B cell (primary cell): ENCODE measurements around the gene NPTN. TPM values are rescaled to one million over a fixed set of nuclear protein-coding genes. Genes with fewer than 3 reads are reported as not detected.

ENCODE experiments used
- ATAC-seq: fragments of 200-7000 bp; cut with Tn5 transposase; one replicate; pipeline ENCODE4 v1.10.0; 2021; ENCODE audit warnings: low read depth, mild to moderate bottlenecking, moderate number of reproducible peaks, moderate library complexity
- CTCF ChIA-PET: fragments of 350-600 bp; sonication (Branson Sonifier 250); formaldehyde crosslinking; loops from one replicate; lab custom pipeline; 2021; ENCODE audit warnings: antibody characterized with exemption, inconsistent platforms; lab: Charles Lee
- POLR2A ChIA-PET: fragments of 350-600 bp; sonication (Branson Sonifier 250); formaldehyde crosslinking; loops from one replicate; lab custom pipeline; 2021; ENCODE audit warnings: antibody characterized with exemption; lab: Charles Lee
- DNase-seq: peaks from one replicate; pipeline ENCODE4 v3.0.0; 2013
- H2AFZ ChIP-seq: 2 replicates; pipeline ENCODE4 v1.6.1; 2012; ENCODE audit warnings: mild to moderate bottlenecking, low read depth, low read length; ENCODE audit not compliant: insufficient read depth, poor library complexity, severe bottlenecking
- H3K27ac ChIP-seq, 2 donors: 1 replicate in 1 of 2; 2 replicates in 1 of 2; pipeline ENCODE4 v1.5.1; 2012 to 2013; ENCODE audit warnings: low read length in 2 of 2, mild to moderate bottlenecking in 2 of 2, moderate library complexity in 1 of 2
- H3K27me3 ChIP-seq, 4 experiments: fragments of 200-600 bp in 1 of 4; sonication (generic) in 1 of 4; replicated peaks in 1 of 4; 1 replicate in 2 of 4; 2 replicates in 2 of 4; pipeline versions ENCODE4 v1.6.1 to v1.7.0; 2013 to 2016; ENCODE audit warnings: low read length in 3 of 4, mild to moderate bottlenecking in 2 of 4, mixed read lengths in 1 of 4, moderate library complexity in 1 of 4; ENCODE audit not compliant: insufficient read depth in 4 of 4, control insufficient read depth in 3 of 4; ENCODE audit errors: control extremely low read depth in 1 of 4
- H3K36me3 ChIP-seq, 2 experiments: replicated peaks in 1 of 2; 1 replicate in 1 of 2; 2 replicates in 1 of 2; pipeline versions ENCODE4 v1.6.1 to v1.7.1; 2013; ENCODE audit warnings: low read length in 1 of 2; ENCODE audit not compliant: insufficient read depth in 2 of 2, control insufficient read depth in 1 of 2; ENCODE audit errors: control extremely low read depth in 1 of 2, extremely low read depth in 1 of 2
- H3K4me1 ChIP-seq, 2 donors: fragments of 200-600 bp in 1 of 2; sonication (generic) in 1 of 2; 1 replicate in 1 of 2; 2 replicates in 1 of 2; pipeline versions ENCODE4 v1.5.1 to v1.6.1; 2013 to 2017; ENCODE audit warnings: low read length in 2 of 2; ENCODE audit not compliant: control insufficient read depth in 2 of 2, insufficient read depth in 2 of 2
- H3K4me2 ChIP-seq: replicated peaks from 2 replicates; pipeline ENCODE3; 2012; ENCODE audit warnings: mild to moderate bottlenecking, low read depth, low read length; ENCODE audit not compliant: poor library complexity, severe bottlenecking
- H3K4me3 ChIP-seq, 5 experiments: fragments of 200-600 bp in 1 of 5; sonication (generic) in 1 of 5; 1 replicate in 3 of 5; 2 replicates in 2 of 5; pipeline versions ENCODE4 v1.5.1 to v1.7.0; 2011 to 2016; ENCODE audit warnings: low read length in 4 of 5, mild to moderate bottlenecking in 4 of 5, low read depth in 2 of 5, control low read depth in 1 of 5, moderate library complexity in 1 of 5; ENCODE audit not compliant: insufficient read depth in 1 of 5; ENCODE audit errors: control extremely low read depth in 1 of 5, extremely low read depth in 1 of 5
- H3K79me2 ChIP-seq: fragments of 200-600 bp; sonication (generic); one replicate; pipeline ENCODE4 v1.6.0; 2016; ENCODE audit warnings: low read length; ENCODE audit not compliant: control insufficient read depth, insufficient read depth
- H3K9ac ChIP-seq: fragments of 200-600 bp; sonication (generic); 2 replicates; pipeline ENCODE4 v1.6.1; 2017; ENCODE audit warnings: mild to moderate bottlenecking, low read length, moderate library complexity
- H3K9me3 ChIP-seq, 3 donors: one replicate each; pipeline versions ENCODE4 v1.6.1 to v1.7.1; 2013; ENCODE audit warnings: low read length in 2 of 3; ENCODE audit not compliant: control insufficient read depth in 2 of 3, insufficient read depth in 1 of 3; ENCODE audit errors: control extremely low read depth in 1 of 3
- H4K20me1 ChIP-seq: 2 replicates; pipeline ENCODE4 v1.6.0; 2012; ENCODE audit warnings: mild to moderate bottlenecking, low read length; ENCODE audit not compliant: insufficient read depth, control insufficient read depth, poor library complexity, severe bottlenecking
- H3K27ac Mint-ChIP-seq: one replicate; pipeline ENCODE4 v1.8.0; 2021; ENCODE audit warnings: mixed read lengths
- H3K27me3 Mint-ChIP-seq: one replicate; pipeline ENCODE4 v1.8.0; 2021; ENCODE audit warnings: mixed read lengths
- H3K4me1 Mint-ChIP-seq: one replicate; pipeline ENCODE4 v1.8.0; 2021; ENCODE audit warnings: mixed read lengths
- H3K4me3 Mint-ChIP-seq: one replicate; pipeline ENCODE4 v1.8.0; 2021; ENCODE audit warnings: mixed read lengths
- H3K9me3 Mint-ChIP-seq: one replicate; pipeline ENCODE4 v1.8.0; 2022; ENCODE audit warnings: mixed read lengths; ENCODE audit not compliant: insufficient read depth
- CTCF ChIP-seq: fragments of 200-600 bp; IDR thresholded peaks from one replicate; pipeline ENCODE4 v1.8.0; 2022; ENCODE audit warnings: antibody characterized with exemption, mild to moderate bottlenecking
- EZH2 ChIP-seq: IDR thresholded peaks from 2 replicates; pipeline ENCODE4 v1.6.1; 2012; ENCODE audit warnings: borderline replicate concordance, low read depth, mild to moderate bottlenecking, moderate library complexity, low read length; ENCODE audit not compliant: insufficient read depth, poor library complexity, severe bottlenecking
- WGBS: methylation state at CpG from one replicate; pipeline ENCODE4 v1.1.5; 2013; ENCODE audit warnings: missing lambda C conversion rate; ENCODE audit not compliant: insufficient coverage; 5-methylcytosine and 5-hydroxymethylcytosine counted together
- intact Hi-C: fragments of 100-400 bp; cut with micrococcal nuclease; formaldehyde crosslinking; loops from one replicate; pipeline ENCODE4 v1.10.0; 2022
- polyA plus RNA-seq: library from polyadenylated mRNA; depleted of rRNA; stranded (reverse); fragments of >200 nt; gene quantifications from 2 replicates; pipeline ENCODE4 v1.2.3, GENCODE V29; 2012
- total RNA-seq, 2 donors: library from RNA; stranded (reverse); fragments of 120-200 nt in 1 of 2; gene quantifications; 1 replicate in 1 of 2; 2 replicates in 1 of 2; pipeline versions ENCODE4 v1.2.3 to v1.2.4, GENCODE V29; 2013 to 2022

Gene NPTN
- total and polyA plus RNA-seq, 2 donors (not counting 1 experiment from before 2014, with no cell fraction given) = 23.5 to 40.5 TPM

- H3K9ac ChIP-seq = no peak overlapping the region
- H3K27me3 ChIP-seq = peaks cover 0 to 22% (median 11%) of the 10 kb centered on the region in 4 experiments
- H2AFZ ChIP-seq = no peak overlapping the region
- TF ChIP-seq CTCF = no peak
- TF ChIP-seq EZH2 = no peak
- no peak overlapping the region for H3K27ac Mint-ChIP-seq
- H3K9me3 ChIP-seq = no peaks in the 10 kb centered on the region
- H3K4me1 Mint-ChIP-seq = peaks cover 6% of the 10 kb centered on the region
- H3K4me1 ChIP-seq = peaks cover 9 to 10% of the 10 kb centered on the region in 2 donors
- H3K27ac ChIP-seq = no peak overlapping the region
- DNase-seq = no peak
- no peaks in the 10 kb centered on the region for H3K79me2 ChIP-seq
- ChIA-PET CTCF (interaction anchor here (4.9 kb wide), 1 partner anchor 20 kb away, joined by 55 read pairs; no protein-coding TSS in a partner anchor), POLR2A (no interaction called here)
- intact Hi-C loops = no loop called here
- H3K4me3 ChIP-seq = no peak overlapping the region
- H3K4me3 Mint-ChIP-seq = no peak overlapping the region
- H3K36me3 ChIP-seq = no peaks in the 10 kb centered on the region
- no peaks in the 10 kb centered on the region for H4K20me1 ChIP-seq
- no peak overlapping the region for H3K4me2 ChIP-seq
- H3K9me3 Mint-ChIP-seq = no peaks in the 10 kb centered on the region
- WGBS = 100% methylated on average over 4 of the region's 6 CpGs
- no peak for ATAC-seq
- H3K27me3 Mint-ChIP-seq = peaks cover 36% of the 10 kb centered on the region
Observed at GRCh38 chr15:73679964-73680363, 46.8 kb upstream of the NPTN start.

- H2AFZ ChIP-seq = no peak overlapping the region
- H3K27me3 Mint-ChIP-seq = peaks cover 40% of the 10 kb centered on the region
- TF ChIP-seq CTCF = no peak
- TF ChIP-seq EZH2 = no peak
- H3K4me1 Mint-ChIP-seq = peaks cover 3% of the 10 kb centered on the region
- no peaks in the 10 kb centered on the region for H4K20me1 ChIP-seq
- no peak overlapping the region for H3K4me2 ChIP-seq
- no peak for DNase-seq
- no peaks in the 10 kb centered on the region for H3K79me2 ChIP-seq
- H3K4me3 ChIP-seq = no peak overlapping the region
- H3K9ac ChIP-seq = no peak overlapping the region
- WGBS = 77% methylated on average over 3 of the region's 3 CpGs
- ChIA-PET CTCF (interaction anchor here (4.9 kb wide), 1 partner anchor 21 kb away, joined by 55 read pairs; no protein-coding TSS in a partner anchor), POLR2A (no interaction called here)
- H3K27me3 ChIP-seq = peaks cover 0 to 17% (median 9%) of the 10 kb centered on the region in 4 experiments
- no peak overlapping the region for H3K27ac Mint-ChIP-seq
- peaks cover 3 to 4% of the 10 kb centered on the region in 2 donors for H3K4me1 ChIP-seq
- no peak for ATAC-seq
- intact Hi-C loops = no loop called here
- no peaks in the 10 kb centered on the region for H3K9me3 Mint-ChIP-seq
- H3K36me3 ChIP-seq = no peaks in the 10 kb centered on the region
- no peaks in the 10 kb centered on the region for H3K9me3 ChIP-seq
- no peak overlapping the region for H3K27ac ChIP-seq
- H3K4me3 Mint-ChIP-seq = no peak overlapping the region
Observed at GRCh38 chr15:73679180-73679579, 46.0 kb upstream of the NPTN start.
